ENCODE data around the gene AGRN. TPM values are rescaled to one million over a fixed set of nuclear protein-coding genes. Genes with fewer than 3 reads are reported as not detected.

The AGRN gene
- total RNA-seq, 1 donor from 2014 or later: 374 TPM

- Mint-ChIP-seq H3K36me3 (ENCODE audit: low read depth, unreplicated experiment) (no peaks in the 10 kb centered on the region), H3K27me3 (ENCODE audit: unreplicated experiment) (peaks cover 2% of the 10 kb centered on the region), H3K4me1 (ENCODE audit: unreplicated experiment) (no peaks in the 10 kb centered on the region), H3K9me3 (ENCODE audit: unreplicated experiment) (no peaks in the 10 kb centered on the region), H3K27ac (ENCODE audit: unreplicated experiment) (no peak overlapping the region), H3K4me3 (ENCODE audit: unreplicated experiment) (no peak overlapping the region)
- no peak for DNase-seq (ENCODE audit: low spot score)
- no peak for TF ChIP-seq CTCF (IDR thresholded peaks at IDR 0.05; ENCODE audit: unreplicated experiment)
Observed at GRCh38 chr1:1080951-1081310, 61.0 kb downstream of the AGRN start.

- Mint-ChIP-seq H3K36me3 (ENCODE audit: low read depth, unreplicated experiment) (peaks cover 2% of the 10 kb centered on the region), H3K27me3 (ENCODE audit: unreplicated experiment) (peaks cover 2% of the 10 kb centered on the region), H3K27ac (ENCODE audit: unreplicated experiment) (no peak overlapping the region), H3K9me3 (ENCODE audit: unreplicated experiment) (no peaks in the 10 kb centered on the region), H3K4me1 (ENCODE audit: unreplicated experiment) (no peaks in the 10 kb centered on the region), H3K4me3 (ENCODE audit: unreplicated experiment) (no peak overlapping the region)
- DNase-seq (ENCODE audit: low spot score): no peak
- TF ChIP-seq CTCF (IDR thresholded peaks at IDR 0.05; ENCODE audit: unreplicated experiment): no peak
Observed at GRCh38 chr1:1081311-1082238, 61.7 kb downstream of the AGRN start.

GRCh38 chr1:1082239-1082775 is 62.4 kb downstream of the AGRN start:
- H3K4me1 Mint-ChIP-seq (ENCODE audit: unreplicated experiment): no peaks in the 10 kb centered on the region
- H3K27ac Mint-ChIP-seq (ENCODE audit: unreplicated experiment): no peak overlapping the region
- H3K9me3 Mint-ChIP-seq (ENCODE audit: unreplicated experiment): no peaks in the 10 kb centered on the region
- no peak for DNase-seq (ENCODE audit: low spot score)
- no peak for TF ChIP-seq CTCF (IDR thresholded peaks at IDR 0.05; ENCODE audit: unreplicated experiment)
- H3K4me3 Mint-ChIP-seq (ENCODE audit: unreplicated experiment): no peak overlapping the region
- H3K36me3 Mint-ChIP-seq (ENCODE audit: low read depth, unreplicated experiment): peaks cover 3% of the 10 kb centered on the region
- H3K27me3 Mint-ChIP-seq (ENCODE audit: unreplicated experiment): peaks cover 6% of the 10 kb centered on the region

- H3K9me3 Mint-ChIP-seq (ENCODE audit: unreplicated experiment): no peaks in the 10 kb centered on the region
- peak; percentile 11 for DNase-seq (ENCODE audit: low spot score)
- H3K36me3 Mint-ChIP-seq (ENCODE audit: low read depth, unreplicated experiment): peaks cover 3% of the 10 kb centered on the region
Observed at GRCh38 chr1:1082776-1083415, 63.0 kb downstream of the AGRN start.

More at GRCh38 chr1:1082776-1083415, 63.0 kb downstream of the AGRN start:
- Mint-ChIP-seq H3K27ac (ENCODE audit: unreplicated experiment) (no peak overlapping the region), H3K4me1 (ENCODE audit: unreplicated experiment) (no peaks in the 10 kb centered on the region), H3K27me3 (ENCODE audit: unreplicated experiment) (peaks cover 6% of the 10 kb centered on the region), H3K4me3 (ENCODE audit: unreplicated experiment) (no peak overlapping the region)
- no peak for TF ChIP-seq CTCF (IDR thresholded peaks at IDR 0.05; ENCODE audit: unreplicated experiment)

Measured in endothelial cell (in vitro differentiated cells).